ENCODE data around the gene GALNT17.

Gene GALNT17

GRCh38 chr7:71345117-71345884 is 213.4 kb downstream of the GALNT17 start:
- DNase-seq: no peak

GRCh38 chr7:71348821-71349681 is 217.1 kb downstream of the GALNT17 start:
- DNase-seq: no peak

- DNase-seq: no peak
Measured at GRCh38 chr7:71349682-71350481, 217.9 kb downstream of the GALNT17 start.

GRCh38 chr7:71350680-71351079 is 218.7 kb downstream of the GALNT17 start:
- DNase-seq: no peak

GRCh38 chr7:71354716-71355115 is 222.8 kb downstream of the GALNT17 start:
- no peak for DNase-seq

DNA sequence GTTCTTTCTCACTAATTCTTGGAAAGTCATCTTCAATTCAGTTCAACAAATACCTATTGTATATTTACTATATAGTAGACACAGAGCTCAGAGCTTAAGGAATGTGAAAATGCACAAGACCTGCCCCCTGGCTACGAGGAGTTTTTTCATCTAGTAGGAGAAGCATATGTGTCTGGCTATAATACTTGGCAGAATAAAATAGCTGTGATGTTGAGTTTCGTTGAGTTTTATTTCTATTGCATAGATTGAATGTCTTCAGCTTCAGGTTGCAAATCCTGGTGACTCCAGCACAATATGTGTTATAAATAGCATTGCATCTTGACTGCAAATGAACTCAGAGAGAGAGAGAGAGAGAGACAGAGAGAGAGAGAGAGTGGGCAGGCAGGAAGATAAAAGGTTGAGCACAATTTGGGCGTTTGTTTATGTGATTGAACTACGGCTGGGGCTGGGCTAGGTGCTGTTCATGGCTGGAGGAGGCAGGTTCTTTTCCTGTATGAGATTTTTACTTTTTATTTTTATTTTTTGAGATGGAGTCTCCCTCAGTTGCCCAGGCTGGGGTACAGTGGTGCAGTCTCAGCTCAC is 229.6 kb downstream of the GALNT17 start:
- no peak for DNase-seq

DNA sequence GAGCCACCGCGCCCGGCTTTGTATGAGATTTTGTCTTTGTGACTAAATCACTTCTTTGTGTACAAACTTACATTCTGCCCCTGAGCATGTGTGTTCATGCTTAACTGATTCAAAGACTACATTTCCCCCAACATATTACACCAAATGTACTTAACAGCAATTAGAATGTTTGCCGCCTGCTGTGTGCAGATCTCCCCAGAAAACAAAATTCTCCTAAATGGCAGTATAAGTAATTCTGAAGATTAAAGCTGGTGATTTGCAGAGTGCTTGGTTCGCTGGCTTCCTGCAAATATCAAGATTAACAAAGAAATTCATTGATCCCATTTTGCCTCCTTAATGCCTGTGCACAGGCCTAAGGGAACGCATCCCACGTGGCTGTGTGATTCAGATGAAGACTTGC is 230.3 kb downstream of the GALNT17 start:
- no peak for DNase-seq

DNA sequence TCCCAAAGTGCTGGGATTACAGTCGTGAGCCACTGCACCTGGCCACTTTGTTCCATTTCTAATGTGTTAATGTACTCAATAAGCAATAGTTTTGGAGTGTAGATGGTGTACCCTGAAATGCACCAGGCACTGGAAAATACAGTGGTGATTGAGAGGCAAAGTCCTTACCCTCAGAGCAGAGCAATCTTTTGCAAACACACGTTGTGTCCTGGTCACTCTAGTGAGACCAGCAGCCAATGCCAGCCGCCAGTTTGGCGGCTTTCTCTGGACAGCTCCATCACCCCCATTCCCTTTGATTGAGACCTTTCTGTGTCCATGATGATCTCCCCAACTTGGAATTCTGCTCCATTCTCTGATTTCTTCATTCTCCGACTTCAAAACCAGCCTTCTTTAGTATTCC is 231.3 kb downstream of the GALNT17 start:
- DNase-seq: no peak

DNA sequence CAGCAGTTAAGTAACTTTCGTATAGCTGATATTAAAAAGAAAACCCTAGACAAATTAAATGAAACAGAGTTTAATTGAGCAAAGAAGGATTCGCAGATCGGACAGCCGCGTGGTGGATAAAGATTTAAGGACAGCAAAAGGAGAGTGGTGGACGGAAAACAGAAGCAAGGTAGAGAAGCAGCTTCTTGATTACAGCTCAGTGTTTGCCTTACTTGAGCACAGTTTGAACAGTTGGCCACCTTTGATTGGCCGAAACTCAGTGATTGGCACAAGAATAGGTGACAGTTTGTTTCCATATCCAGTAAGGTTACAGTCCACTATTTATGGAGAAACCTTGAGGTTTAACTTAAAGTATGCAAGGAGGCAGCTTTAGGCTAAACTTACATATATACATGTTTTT is 231.7 kb downstream of the GALNT17 start:
- DNase-seq: no peak

GRCh38 chr7:71364551-71364950 is 232.6 kb downstream of the GALNT17 start:
- no peak for DNase-seq

DNA sequence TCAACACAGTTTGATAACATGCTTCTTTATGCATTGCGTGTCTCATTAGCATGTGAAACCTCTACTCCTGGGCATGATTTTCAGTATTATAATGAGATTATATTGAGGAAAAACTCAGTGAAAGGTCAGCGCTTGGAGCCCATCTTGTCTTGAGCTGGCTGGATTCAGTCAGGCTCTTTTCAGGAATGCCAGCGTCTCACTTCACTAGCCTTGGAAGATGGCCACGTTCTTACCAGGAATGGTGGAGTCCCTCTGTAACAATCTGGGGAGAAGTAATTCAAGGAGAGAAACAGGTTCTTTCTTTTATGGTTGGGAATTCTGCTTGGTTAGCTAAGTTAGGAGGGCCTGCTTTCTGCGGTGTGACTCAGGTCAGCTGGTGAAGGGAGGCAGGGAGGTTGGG is 241.0 kb downstream of the GALNT17 start:
- DNase-seq: no peak

DNA sequence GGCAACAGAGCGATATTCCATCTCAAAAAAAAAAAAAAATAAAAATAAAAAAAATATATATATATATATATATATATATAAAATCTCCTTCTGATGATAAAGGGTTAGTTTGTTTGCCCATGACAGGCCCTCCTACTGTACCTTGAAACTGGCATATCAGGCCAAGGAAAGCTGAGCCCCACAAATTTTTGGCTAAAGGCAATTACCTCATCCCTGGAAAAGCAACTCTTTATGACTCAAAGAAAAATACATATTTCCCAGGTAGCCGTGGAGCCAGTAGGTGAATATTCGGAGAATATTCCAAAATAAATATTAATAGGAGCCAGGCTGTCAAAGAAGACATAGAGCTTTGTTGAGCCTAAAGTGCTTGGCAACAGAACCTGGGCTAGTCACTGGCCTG is 245.1 kb downstream of the GALNT17 start:
- DNase-seq: no peak

DNA sequence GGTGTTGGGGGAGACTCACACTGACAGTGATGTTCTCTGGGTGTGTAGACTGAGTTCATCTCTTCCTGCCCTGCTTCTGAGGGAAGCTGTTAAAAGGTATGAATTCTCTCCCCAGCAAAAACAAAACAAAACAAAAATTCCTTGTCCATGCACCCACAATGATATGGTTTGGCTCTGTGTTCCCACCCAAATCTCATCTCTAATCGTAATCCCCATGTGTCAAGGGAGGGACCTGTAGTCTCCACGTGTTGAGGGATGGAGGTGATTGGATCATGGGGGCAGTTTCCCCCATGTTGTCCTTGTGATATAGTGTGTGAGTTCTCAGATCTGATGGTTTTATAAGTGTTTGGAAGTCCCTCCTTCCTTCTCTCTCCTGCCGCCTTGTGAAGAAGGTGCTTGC is 245.5 kb downstream of the GALNT17 start:
- DNase-seq: no peak

GRCh38 chr7:71384094-71384493 is 252.2 kb downstream of the GALNT17 start:
- DNase-seq: no peak

DNA sequence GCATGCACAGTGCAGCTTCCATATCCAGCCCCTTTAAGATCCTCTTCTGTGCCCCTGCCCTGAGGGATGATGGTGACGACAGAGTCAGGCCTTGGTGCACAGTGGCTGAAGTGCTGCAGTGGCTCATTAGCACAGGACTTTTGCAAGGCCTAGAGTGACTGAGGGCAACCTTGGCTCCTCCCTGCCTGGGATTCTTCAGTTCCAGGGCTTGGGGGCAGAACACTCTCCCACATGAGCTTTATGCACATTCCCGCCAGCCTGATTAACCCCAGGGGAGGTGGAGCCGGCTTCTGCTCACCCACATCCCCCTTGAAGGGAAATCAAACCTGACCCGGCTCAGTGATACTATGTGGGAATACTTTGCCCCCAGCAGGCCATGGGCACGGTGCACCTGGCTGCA is 253.4 kb downstream of the GALNT17 start:
- DNase-seq: no peak

DNA sequence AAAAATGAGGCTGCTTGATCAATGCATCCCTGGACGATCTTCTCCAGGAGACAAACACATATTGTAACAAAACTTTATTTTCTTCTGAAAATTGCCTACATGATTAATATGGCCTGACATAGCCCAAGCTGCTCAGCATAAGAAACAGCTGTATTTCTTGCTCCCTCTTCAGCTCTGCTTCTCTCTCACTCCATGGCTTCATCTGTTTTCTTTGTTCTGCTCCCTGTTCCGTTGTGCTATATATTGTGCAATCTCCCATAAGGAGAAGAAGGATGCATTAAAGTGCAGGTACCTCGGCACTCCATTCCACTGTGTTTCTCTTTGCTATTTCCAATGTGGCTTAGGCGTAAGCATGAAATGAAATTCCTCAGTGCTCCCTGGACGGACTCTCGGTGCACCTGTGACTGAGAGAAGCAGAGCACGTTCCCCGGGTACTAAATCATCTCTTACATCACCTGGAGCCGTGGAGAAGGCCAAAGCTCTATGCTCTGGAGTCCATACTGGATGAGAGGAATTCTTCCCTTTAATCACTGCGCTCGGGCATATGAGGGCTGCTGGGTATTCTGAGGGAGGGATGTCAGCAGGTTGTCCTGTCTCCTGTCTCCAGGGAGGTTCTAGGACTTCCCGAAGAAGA is 254.3 kb downstream of the GALNT17 start:
- no peak for DNase-seq

GRCh38 chr7:71388181-71388580 is 256.2 kb downstream of the GALNT17 start:
- DNase-seq: no peak

DNA sequence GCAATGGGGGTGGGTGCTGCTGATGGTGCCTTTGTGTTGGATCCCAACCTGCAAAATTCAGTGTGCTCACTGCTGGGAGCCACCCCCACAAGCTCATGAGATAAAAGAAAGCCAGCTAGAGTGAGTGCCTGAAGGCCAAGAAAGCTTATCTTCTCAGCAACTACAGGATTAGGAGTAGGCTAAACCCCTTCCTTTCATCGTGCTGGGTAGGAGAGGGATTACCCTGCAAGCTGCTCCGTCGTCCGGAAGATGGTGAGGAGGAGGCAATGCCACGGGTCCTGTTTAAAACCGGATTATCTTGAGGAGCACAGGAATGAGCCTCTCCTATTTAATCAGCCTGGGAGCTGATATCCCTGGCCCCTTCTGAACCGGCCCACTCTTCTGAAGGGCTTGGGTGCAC is 258.0 kb downstream of the GALNT17 start:
- DNase-seq: no peak

DNA sequence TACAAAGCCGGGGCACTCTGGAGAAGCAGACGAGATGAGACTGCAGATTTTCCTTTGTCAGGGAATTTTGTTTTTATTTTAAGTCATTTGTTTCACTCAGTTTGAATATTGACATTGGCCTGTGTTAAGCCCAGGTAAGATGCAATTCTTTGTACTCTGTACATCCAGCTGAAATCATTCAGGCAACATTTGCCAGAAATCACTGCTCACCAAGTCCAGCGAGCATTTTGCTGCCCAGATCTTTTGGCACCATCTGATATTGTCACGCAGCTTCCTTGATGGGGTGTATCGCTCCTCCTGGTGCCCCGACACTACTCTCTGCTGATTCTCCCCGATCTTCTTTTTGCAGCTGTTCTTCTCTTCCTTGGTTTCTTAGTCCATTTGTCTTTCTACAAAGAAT is 261.7 kb downstream of the GALNT17 start:
- no peak for DNase-seq

- no peak for DNase-seq
Measured at GRCh38 chr7:71402684-71403083, 270.7 kb downstream of the GALNT17 start.

- no peak for DNase-seq
Measured at GRCh38 chr7:71403202-71403946, 271.4 kb downstream of the GALNT17 start.
